GM21447 (cell line): ENCODE results near the gene LILRB2.
"Not testable (repeated sequence)": the region's sequence is repeated elsewhere in the genome, so short reads cannot be mapped to it uniquely, and the experiment has no call there.

Experiments used
- ATAC-seq: cut with Tn5 transposase; IDR thresholded peaks from one replicate; pipeline ENCODE4 v1.9.1; 2021; ENCODE audit not compliant: unreplicated experiment

Gene LILRB2

DNA sequence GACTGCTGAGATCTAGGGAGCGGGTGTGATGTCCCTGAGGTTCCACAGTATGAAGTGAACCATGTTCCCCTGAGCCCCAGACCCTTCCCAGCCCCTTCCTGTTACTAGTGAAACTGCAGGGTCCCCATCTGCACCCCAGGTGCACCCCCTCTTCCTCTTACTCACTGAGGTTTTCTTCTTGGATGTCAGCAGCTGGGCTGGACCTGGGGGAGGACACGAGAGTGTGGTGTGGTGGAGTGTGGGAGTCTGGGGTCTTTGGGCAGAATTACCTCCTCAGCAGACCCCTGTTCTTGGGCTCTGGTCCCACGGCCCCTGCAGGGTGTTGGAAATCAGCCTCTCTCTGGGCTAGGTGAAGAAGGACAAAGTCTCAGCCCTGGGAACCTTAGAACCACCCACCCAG lies 35.0 kb downstream of the LILRB2 start:
- ATAC-seq, result no peak

- ATAC-seq, result not testable (repeated sequence)
These were observed 37.1 kb downstream of the LILRB2 start for GRCh38 chr19:54243809-54244208.

- ATAC-seq, result not testable (repeated sequence)
These were observed 38.3 kb downstream of the LILRB2 start, which contains the start of gene LILRA6 for GRCh38 chr19:54242646-54243045. Gene LILRA6 (minus strand): TSS chr19:54242790.

DNA sequence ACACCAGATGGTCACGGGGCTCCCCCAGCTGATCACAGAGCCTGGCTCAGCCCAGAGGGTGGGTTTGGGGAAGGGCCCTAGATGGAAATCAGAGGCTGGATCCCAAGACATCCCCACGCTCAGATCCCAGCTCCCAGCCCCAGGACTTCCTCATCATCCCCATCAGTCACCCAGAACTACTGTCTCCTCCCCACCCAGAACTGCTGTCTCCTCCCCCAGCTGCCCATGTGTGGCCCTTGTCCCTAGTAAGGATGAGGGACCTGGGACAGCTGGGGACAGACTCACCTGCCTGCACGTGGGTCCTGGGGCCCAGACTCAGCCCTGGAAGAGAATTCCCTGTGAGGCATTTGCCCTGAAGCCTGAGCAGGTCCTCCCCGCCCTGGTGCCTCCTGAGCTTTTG lies 38.7 kb downstream of the LILRB2 start:
- not testable (repeated sequence) for ATAC-seq

- not testable (repeated sequence) for ATAC-seq
These were observed 40.3 kb downstream of the LILRB2 start for GRCh38 chr19:54240372-54241336.

DNA sequence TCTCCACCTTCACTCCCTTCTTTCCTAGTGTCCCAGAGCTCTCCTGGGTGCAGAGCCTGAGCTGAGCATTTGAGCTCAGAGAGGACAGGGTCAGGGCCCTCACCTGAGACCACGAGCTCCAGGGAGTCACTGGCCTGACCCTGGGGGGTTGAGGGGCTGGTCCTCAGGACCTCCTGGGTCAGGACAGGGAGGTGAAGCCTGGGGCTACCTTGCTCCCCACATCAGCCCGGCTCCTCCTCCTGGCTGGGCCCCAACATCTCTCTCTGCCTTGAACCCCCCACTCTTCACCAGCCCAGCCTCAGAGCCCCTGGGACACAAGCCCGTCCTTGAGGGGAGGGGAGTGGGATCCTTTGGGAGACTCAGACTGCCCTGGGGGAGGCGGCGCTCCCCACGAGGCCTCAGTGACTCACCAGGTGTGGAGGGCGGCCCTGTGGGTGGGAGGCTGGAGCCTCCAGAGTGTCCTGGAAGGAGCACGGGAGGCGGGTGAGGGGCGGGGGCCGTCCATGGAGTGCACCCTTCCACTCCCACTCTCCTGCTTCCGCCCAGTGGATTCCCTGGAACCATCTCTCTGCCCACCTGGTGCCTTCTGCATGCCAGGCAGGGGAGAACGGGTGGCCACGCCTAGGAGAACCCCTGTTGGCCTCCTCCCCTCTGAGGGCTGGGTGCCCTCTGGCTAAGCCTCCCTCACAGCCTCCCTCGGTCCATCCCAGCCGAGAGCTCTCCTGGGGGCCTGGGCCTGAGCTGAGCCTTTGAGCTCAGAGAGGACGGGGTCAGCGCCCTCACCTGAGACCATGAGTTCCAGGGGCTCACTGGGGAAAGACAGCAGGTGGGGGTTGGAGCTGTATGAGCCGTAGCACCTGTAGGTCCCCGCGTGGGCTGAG lies 41.2 kb downstream of the LILRB2 start:
- not testable (repeated sequence) for ATAC-seq

DNA sequence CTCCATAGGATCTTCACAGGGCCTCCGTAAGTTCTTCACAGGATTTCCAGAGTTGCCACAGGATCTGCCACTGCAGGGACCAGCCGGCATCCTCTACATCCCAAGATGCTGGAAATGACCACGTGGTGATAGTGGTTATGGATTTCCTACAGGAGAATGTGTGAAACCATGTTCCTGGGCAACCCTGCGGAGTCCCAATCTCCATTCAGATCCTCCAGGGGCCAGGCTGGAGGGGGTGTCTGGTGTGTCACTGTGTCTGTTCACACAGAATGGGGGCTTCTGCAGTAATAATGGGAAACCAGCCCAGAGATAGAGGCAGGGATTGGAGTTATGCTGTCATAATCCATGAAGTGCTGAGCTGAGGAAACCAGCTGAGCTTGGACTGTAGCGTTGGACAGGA lies 47.0 kb downstream of the LILRB2 start:
- ATAC-seq, result no peak

DNA sequence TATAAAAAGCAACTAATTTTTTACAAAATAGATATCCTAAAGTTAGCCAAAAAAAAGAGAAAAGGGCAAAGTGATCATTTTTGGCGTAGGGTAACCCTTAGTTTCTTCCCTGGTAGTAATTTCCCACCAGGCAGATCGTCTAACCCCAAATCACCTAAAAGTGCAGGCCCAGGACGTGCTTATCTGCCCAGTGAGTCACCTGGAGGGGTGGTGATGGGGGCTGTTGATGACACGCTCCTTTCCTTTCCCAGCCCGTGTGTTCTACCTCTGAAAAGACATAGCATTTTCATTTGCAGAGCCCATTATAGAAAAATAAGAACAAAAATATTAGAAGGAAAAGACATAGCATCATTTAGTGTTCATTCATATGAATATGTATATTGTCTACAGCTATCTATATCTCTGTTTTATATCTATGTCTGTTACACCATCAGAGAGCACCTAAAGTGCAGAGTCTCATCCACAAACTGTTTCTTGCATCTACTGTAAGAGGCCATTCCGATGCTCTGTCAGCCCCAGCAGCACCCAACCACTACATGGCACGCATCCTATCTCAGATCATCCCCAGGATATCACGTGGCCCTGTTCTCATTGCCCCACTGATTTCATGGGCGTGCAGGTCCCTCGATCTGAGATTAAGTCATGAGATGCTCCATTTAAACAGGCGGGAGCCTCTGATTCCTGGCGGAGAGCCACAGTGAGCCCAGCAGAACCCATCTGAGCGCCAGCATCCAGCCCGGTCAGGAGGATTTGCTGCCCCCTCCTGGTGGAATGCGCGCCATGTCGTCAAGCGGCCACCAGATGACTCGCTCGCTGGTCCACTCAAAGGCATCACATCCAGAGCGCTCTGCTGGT lies 49.6 kb downstream of the LILRB2 start:
- ATAC-seq, result peak; percentile 65

- ATAC-seq, result no peak
These were observed 50.9 kb downstream of the LILRB2 start for GRCh38 chr19:54230031-54230430.

DNA sequence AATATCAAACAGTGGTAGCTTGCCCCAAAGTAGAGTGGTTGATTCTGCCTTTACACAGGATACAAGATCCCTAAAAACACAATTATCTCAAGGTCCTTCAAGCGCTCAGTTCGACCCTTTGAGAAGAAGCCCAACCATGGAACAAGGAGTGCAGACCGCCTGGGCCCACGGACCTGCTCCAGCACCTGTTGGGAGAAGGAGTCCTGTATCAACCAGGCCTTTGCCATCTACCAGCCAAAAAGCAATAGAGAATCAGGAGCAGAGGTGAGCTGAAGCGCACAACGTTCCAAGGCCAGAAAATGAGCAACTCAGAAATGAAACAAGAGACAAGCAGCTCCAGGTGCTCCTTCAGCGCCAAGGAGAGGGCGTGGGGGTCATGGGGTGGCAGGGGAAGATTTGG lies 51.8 kb downstream of the LILRB2 start:
- no peak for ATAC-seq

DNA sequence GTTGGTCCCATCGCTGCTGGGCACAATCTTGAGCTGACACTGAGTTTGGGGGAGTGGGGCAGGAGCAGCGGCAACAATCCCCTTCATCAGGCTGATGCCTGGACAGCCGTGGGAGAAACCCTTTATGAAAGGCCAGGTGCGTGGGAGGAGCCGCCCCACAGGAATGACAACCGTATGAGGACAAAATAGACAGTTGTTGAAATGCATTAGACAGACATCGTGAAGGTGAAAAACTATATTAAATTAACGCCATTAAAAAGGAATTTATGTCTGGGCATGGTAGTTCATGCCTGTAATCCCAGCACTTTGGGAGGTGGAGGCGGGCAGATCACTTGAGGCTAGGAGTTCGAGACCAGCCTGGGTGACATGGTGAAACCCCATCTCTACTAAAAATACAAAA lies 56.3 kb downstream of the LILRB2 start:
- ATAC-seq, result not testable (repeated sequence)

- not testable (repeated sequence) for ATAC-seq
These were observed 57.0 kb downstream of the LILRB2 start for GRCh38 chr19:54223937-54224281.
